OCI-LY7 (cell line): ENCODE data around the gene CTH.

Experiments
- EZH2phosphoT487 ChIP-seq: fragments of 200-600 bp; sonication (generic); IDR thresholded peaks from 2 replicates; pipeline ENCODE4 v1.6.1; 2018; ENCODE audit warnings: low read depth, borderline replicate concordance, mild to moderate bottlenecking, mixed run types, antibody characterized with exemption, low read length, moderate library complexity, mixed read lengths
- TF ChIP-seq, protein P1 (sequence below): fragments of 200-600 bp; sonication (generic); conservative IDR thresholded peaks from 2 replicates; pipeline ENCODE4 v1.5.1; 2014; ENCODE audit warnings: mild to moderate bottlenecking, antibody characterized with exemption, low read length, moderate library complexity, mixed read lengths

DNA sequence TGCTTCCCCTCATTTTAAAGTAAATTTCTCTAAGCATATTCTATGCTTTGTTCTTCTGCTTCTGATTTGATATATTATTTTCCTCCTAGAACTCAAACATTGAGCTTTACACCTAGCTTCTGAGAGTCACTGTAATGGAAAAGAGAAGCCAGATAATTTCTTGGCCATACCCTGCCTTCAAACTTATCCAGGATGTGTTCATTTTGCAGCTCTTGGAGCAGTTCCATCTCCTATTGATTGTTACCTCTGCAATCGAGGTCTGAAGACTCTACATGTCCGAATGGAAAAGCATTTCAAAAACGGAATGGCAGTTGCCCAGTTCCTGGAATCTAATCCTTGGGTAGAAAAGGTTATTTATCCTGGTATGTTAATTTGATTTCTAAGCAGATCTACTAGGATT, 20.8 kb downstream of the CTH start:
- TF ChIP-seq EZH2phosphoT487 = no peak
- TF ChIP-seq, protein P1, sequence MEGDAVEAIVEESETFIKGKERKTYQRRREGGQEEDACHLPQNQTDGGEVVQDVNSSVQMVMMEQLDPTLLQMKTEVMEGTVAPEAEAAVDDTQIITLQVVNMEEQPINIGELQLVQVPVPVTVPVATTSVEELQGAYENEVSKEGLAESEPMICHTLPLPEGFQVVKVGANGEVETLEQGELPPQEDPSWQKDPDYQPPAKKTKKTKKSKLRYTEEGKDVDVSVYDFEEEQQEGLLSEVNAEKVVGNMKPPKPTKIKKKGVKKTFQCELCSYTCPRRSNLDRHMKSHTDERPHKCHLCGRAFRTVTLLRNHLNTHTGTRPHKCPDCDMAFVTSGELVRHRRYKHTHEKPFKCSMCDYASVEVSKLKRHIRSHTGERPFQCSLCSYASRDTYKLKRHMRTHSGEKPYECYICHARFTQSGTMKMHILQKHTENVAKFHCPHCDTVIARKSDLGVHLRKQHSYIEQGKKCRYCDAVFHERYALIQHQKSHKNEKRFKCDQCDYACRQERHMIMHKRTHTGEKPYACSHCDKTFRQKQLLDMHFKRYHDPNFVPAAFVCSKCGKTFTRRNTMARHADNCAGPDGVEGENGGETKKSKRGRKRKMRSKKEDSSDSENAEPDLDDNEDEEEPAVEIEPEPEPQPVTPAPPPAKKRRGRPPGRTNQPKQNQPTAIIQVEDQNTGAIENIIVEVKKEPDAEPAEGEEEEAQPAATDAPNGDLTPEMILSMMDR = no peak
